BJ (cell line): Measurements from ENCODE around the gene SYT1. TPM values are rescaled to one million over a fixed set of nuclear protein-coding genes. Genes with fewer than 3 reads are reported as not detected.

Experiments used
- CTCF ChIA-PET: fragments of 350-600 bp; formaldehyde crosslinking; extraction: SDS; loops from one replicate; lab custom pipeline; 2021; ENCODE audit warnings: antibody characterized with exemption, inconsistent platforms; lab: Yijun Ruan, JAX
- POLR2A ChIA-PET: fragments of 300-600 bp; sonication (Branson Sonifier 250); formaldehyde crosslinking; extraction: SDS; loops from one replicate; lab custom pipeline; 2021; ENCODE audit warnings: antibody characterized with exemption; lab: Charles Lee
- DNase-seq: peaks from one replicate; pipeline ENCODE4 v3.0.0-alpha.2; 2011; ENCODE audit warnings: low read depth
- H3K27me3 ChIP-seq: 2 replicates; pipeline ENCODE4 v1.6.0; 2011; ENCODE audit warnings: low read length; ENCODE audit not compliant: control insufficient read depth, insufficient read depth
- H3K36me3 ChIP-seq: 2 replicates; pipeline ENCODE4 v1.5.1; 2011; ENCODE audit warnings: low read length; ENCODE audit not compliant: control insufficient read depth, insufficient read depth
- H3K4me3 ChIP-seq: 2 replicates; pipeline ENCODE4 v1.5.1; 2011; ENCODE audit warnings: low read depth, mild to moderate bottlenecking, control low read depth, low read length
- CTCF ChIP-seq: IDR thresholded peaks from 2 replicates; pipeline ENCODE4 v1.5.1; 2011; ENCODE audit warnings: low read depth, mild to moderate bottlenecking, control low read depth, inconsistent platforms, low read length, moderate library complexity; ENCODE audit not compliant: insufficient read depth
- polyA plus RNA-seq: library from polyadenylated mRNA; depleted of rRNA; stranded (reverse); fragments of >200 nt; gene quantifications from 2 replicates; pipeline ENCODE4 v1.2.3, GENCODE V29; 2011

SYT1 gene
- polyA plus RNA-seq, 1 experiment, result 0.70 TPM

DNA sequence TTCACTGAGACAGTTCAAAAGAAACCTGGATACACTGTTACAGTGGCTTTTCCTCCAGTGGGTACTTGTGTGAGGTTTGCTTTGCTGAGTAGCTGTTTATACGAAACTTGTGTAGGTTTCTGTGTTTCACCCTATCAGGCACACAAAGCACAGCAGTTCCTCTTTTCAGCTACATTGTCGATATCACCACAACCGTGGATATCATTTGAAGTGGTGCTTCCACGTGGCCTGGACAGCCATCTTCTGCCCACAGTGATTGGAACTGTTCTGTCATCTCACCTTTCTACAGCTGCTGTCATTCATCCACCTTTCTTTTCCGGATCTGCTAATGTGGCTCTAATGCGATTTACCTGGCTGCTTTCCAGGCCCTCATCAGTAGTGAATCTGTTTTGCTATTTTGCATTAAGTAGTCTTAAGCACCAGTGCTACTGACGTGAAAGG is 368.8 kb downstream of the SYT1 start:
- Histone ChIP-seq H3K36me3 (no peaks in the 10 kb centered on the region), H3K4me3 (no peak overlapping the region), H3K27me3 (no peaks in the 10 kb centered on the region)
- no peak for DNase-seq
- ChIA-PET CTCF (no interaction called here), POLR2A (no interaction called here)
- no peak for TF ChIP-seq CTCF

- CTCF ChIA-PET, result no interaction called here
- POLR2A ChIA-PET, result no interaction called here
Observed at GRCh38 chr12:79236920-79237319, 372.3 kb downstream of the SYT1 start.

DNA sequence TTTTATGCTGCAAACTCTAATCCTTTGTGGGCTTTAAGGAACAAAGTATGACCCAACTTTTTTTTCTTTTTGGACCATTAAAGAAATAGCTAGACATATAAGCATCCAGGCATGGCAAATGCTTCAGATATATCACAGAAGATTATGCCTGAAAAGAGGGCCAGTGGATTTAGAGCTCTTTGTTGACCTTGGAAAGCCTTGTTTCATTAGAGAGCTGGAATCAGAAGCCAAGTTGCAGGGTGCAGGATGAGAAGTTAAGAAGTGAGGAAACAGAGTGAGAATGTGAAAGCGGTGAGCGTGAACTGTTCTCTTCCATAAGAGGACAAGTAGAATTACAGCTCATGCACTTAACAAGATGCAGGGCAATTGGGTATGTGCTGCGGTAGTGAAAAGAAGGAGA is 373.7 kb downstream of the SYT1 start:
- TF ChIP-seq CTCF, result no peak

More at GRCh38 chr12:79236920-79237319, 372.3 kb downstream of the SYT1 start:
- Histone ChIP-seq H3K27me3 (no peaks in the 10 kb centered on the region), H3K4me3 (no peak overlapping the region), H3K36me3 (no peaks in the 10 kb centered on the region)
- no peak for TF ChIP-seq CTCF
- DNase-seq, result no peak

GRCh38 chr12:79247494-79247893 is 382.9 kb downstream of the SYT1 start:
- Histone ChIP-seq H3K27me3 (no peaks in the 10 kb centered on the region), H3K36me3 (no peaks in the 10 kb centered on the region), H3K4me3 (no peak overlapping the region)
- ChIA-PET POLR2A (no interaction called here), CTCF (no interaction called here)
- TF ChIP-seq CTCF, result no peak
- no peak for DNase-seq

More for the DNA sequence above, 373.7 kb downstream of the SYT1 start:
- POLR2A ChIA-PET, result no interaction called here
- no peaks in the 10 kb centered on the region for H3K27me3 ChIP-seq
- no peaks in the 10 kb centered on the region for H3K36me3 ChIP-seq
- no peak for DNase-seq
- CTCF ChIA-PET, result no interaction called here
- no peak overlapping the region for H3K4me3 ChIP-seq

DNA sequence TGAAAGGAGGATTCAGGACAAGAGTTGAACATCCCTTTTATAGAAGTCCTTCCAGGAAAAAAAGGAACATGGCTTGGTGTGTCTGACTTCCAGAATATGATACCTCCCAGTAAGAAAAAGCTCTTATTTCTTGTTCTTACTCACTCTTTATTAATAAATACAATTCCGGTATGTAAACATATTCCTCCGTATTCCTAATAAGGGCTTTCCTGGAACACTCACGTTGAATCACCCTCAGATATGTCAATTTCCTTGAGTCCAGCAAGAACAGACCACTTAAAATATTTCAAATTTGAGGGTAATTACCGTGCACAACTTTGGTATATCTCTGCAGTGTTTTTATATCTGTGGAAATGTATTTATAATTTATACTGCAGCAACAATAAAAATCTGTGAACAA is 385.6 kb downstream of the SYT1 start:
- Histone ChIP-seq H3K36me3 (no peaks in the 10 kb centered on the region), H3K4me3 (no peak overlapping the region), H3K27me3 (no peaks in the 10 kb centered on the region)
- no peak for DNase-seq
- no peak for TF ChIP-seq CTCF
- POLR2A ChIA-PET, result no interaction called here
- CTCF ChIA-PET, result no interaction called here
